Epithelial cell of esophagus (primary cell): ENCODE measurements around the gene ROR2.

Experiments used
- DNase-seq: peaks from one replicate; pipeline ENCODE4 v3.0.0; 2010; ENCODE audit warnings: low read depth
- H3K4me3 ChIP-seq: 2 replicates; pipeline ENCODE4 v1.5.1; 2011; ENCODE audit warnings: mild to moderate bottlenecking, low read length, control low read depth
- TF ChIP-seq, protein P1 (sequence below): IDR thresholded peaks from 2 replicates; pipeline ENCODE4 v1.5.1; 2011; ENCODE audit warnings: low read depth, mild to moderate bottlenecking, low read length, control low read depth, inconsistent platforms; ENCODE audit not compliant: insufficient read depth; ENCODE audit errors: missing control alignments

Gene ROR2

DNA sequence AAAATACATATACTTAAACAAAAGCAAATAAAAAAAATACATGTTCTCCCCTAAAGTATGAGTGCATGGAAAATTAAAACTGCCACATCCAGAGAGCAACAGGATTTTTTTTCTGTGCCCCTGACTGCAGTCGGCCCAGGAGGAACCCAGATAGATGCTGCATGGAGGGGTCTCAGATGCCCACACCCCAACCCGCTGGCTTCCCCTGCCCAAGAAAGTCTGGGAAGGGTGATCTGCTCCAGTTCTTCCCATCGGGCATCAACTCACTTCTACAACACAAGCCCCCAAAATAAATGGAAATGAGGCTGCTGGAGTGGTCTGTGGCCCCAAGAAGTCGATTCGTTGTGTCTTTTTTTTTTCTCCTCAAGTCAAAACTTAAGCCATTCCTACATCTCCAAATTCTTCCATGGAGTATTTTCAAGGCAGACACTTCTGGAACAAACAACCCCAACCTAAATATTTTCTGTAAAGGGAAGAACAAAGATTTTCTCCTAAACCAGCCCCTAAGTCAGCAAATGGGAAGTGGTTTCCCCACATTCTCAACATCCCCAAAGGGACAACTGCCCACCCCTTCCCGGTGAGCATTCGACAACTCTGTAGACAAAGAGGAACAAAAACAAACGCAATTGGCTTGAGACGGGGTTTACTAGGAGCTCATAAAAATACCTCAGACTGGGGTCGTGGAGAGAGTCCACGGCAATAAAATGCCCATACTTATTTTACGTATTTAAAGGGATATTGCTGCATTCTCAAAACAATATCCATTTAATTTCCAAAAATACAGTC is 46.7 kb downstream of the ROR2 start:
- DNase-seq = no peak
- no peak overlapping the region for H3K4me3 ChIP-seq
- TF ChIP-seq, protein P1, sequence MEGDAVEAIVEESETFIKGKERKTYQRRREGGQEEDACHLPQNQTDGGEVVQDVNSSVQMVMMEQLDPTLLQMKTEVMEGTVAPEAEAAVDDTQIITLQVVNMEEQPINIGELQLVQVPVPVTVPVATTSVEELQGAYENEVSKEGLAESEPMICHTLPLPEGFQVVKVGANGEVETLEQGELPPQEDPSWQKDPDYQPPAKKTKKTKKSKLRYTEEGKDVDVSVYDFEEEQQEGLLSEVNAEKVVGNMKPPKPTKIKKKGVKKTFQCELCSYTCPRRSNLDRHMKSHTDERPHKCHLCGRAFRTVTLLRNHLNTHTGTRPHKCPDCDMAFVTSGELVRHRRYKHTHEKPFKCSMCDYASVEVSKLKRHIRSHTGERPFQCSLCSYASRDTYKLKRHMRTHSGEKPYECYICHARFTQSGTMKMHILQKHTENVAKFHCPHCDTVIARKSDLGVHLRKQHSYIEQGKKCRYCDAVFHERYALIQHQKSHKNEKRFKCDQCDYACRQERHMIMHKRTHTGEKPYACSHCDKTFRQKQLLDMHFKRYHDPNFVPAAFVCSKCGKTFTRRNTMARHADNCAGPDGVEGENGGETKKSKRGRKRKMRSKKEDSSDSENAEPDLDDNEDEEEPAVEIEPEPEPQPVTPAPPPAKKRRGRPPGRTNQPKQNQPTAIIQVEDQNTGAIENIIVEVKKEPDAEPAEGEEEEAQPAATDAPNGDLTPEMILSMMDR = no peak

DNA sequence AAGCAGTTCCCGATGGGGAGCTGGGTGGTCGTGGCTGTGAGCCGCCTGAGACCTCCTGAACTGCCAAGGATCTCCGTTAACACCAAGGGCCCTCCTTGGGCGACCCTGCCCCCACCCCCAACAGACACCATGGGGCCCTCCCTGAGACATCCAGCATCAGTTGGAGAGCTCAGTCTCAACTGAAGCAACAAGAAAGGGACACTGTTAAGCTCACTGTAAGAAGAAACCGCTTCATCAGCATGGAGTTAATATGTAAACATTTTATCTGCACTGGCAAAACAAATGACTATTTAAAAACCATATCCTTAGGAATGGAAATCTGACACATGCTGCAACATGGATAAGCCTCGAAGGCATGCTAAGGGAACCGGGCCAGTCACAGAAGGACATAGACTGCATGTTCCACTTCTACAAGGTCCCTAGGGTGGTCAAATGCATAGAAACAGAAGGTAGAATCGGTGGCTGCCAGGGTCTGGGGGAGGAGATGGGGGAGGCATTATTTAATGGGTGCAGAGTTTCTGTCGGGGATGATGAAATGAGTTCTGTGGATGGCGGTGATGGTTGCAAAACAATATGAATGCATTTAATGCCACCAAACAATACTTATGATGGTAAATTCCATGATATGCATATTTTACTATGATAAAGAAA is 47.4 kb downstream of the ROR2 start:
- no peak overlapping the region for H3K4me3 ChIP-seq
- no peak for DNase-seq
- TF ChIP-seq, protein P1 = no peak

DNA sequence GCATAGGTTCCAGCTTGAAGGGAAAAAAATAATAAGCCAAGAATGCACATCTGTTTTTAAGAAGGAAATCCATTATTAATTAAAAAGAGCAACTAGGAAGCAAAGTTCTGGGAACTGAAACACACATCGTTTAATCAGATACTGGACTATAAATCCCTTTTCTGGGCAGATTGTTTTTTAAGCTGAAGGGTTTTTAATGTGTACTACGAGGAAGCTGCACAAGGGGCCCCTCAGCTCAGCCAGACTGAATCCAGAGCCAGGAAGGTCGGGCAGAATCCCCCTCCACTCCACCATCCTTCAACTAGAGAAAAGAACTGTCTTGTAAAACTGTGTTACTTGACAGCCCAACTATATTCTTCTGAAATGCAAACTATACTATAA is 49.2 kb downstream of the ROR2 start:
- DNase-seq = no peak
- TF ChIP-seq, protein P1 = no peak
- no peak overlapping the region for H3K4me3 ChIP-seq

DNA sequence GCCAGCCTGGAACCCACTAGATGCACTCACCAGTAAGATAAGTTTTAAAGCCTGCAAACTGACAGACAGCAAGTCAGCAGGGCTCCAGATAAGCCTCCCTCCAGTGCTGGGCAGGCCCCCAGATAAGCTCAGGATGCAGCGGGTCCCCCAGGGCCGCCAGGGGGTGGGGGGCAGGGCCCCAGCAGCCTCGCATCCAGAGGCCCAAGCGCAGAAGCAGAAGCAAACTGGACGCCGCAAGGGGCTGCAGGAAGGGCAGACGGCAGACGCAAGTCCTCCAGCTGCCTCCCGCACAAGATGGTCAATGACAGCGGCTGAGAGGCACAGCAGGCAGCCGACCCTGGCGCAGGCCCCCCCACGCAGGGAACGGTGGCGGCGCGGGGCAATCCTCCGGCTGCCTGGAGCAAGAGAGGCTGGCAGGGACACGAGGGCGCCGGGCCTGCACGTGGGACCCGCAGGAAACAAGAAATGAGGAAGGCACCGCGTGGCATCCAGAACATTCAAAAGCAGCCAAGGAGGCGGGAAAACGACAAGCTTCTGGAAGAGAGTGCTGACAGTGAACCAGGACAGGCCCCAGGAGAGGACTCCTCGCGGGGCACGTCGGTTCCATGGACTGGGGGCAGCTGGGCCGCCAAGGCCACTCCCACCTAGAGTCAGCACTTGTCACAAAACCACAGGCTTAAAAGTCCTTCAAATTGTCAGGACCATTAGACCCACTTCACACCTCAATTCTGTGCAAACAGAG is 49.8 kb downstream of the ROR2 start:
- H3K4me3 ChIP-seq = no peak overlapping the region
- no peak for DNase-seq
- TF ChIP-seq, protein P1 = no peak

DNA sequence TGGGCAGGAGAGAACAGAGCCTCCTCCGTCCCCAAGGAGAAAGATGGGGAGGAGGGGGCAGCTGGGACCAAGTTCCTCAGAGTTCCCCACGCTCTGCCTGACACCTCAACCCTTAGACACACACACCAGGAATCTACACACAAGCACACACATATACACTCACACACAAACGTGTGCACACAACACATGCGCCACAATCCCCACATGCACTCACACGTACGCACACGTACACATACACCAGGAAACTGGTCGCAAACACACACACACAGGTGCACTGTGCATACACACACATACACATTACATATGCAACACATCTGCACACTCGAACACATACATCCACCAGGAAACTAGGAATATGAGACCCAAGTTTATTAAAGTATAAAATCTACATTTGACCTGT is 50.4 kb downstream of the ROR2 start:
- TF ChIP-seq, protein P1 = no peak
- no peak overlapping the region for H3K4me3 ChIP-seq
- no peak for DNase-seq

DNA sequence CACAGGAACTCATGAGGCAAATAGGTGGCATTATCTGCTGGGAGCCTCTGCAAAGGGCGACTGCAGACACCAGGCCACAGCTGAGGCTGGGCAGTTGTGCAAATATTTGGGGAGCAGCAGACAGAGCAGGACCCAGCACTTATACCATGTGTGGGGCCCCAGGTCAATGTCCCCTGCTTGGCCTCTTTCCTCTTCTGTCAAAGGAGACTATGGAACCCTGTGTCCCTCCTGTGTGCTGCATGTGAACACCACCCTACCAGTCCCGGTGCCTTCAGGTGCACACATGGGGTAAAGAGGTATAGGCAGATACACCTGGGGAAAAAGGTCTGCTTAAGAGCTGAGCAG is 50.8 kb downstream of the ROR2 start:
- no peak for DNase-seq
- TF ChIP-seq, protein P1 = no peak
- H3K4me3 ChIP-seq = no peak overlapping the region
